Fibroblast of pulmonary artery (primary cell): ENCODE results near the gene MED1.
"Not testable (repeated sequence)": the region's sequence is repeated elsewhere in the genome, so short reads cannot be mapped to it uniquely, and the experiment has no call there.

Experiments used
- DNase-seq: peaks from one replicate; pipeline ENCODE4 v3.0.0-alpha.2; 2010; ENCODE audit warnings: low read depth
- H3K4me3 ChIP-seq: replicated peaks from 2 replicates; pipeline ENCODE4 v1.5.1; 2011; ENCODE audit warnings: low read depth, mild to moderate bottlenecking, control low read depth, low read length, moderate library complexity
- CTCF ChIP-seq: IDR thresholded peaks from 2 replicates; pipeline ENCODE4 v1.5.1; 2011; ENCODE audit warnings: mild to moderate bottlenecking, control low read depth, low read length, inconsistent platforms; ENCODE audit errors: missing control alignments

Gene MED1

GRCh38 chr17:39450051-39450450 lies 1.0 kb downstream of the MED1 start:
- no peak for TF ChIP-seq CTCF
- peak overlapping the region; percentile 99 for H3K4me3 ChIP-seq
- DNase-seq: no peak

DNA sequence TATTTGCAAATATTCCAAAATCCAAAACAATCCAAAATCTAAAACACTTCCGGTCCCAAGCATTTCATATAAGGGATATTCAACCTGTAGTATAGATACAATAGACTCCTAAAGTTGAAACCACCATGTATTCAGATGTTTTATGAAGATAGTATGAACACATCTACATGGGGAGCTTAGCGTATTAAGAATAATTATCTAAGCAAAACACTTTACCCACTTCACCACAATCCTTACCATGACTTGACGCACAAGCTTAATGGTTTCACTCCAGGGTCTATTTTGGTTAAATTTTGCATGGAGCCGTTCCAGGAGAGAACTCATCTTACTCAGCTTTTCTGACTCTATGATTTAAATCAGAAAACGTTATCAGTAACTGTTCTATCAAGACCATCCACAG lies 3.5 kb downstream of the MED1 start:
- no peak for DNase-seq
- no peak overlapping the region for H3K4me3 ChIP-seq
- no peak for TF ChIP-seq CTCF

- TF ChIP-seq CTCF: no peak
- no peak overlapping the region for H3K4me3 ChIP-seq
- no peak for DNase-seq
These were observed 7.7 kb downstream of the MED1 start for GRCh38 chr17:39443326-39443725.

DNA sequence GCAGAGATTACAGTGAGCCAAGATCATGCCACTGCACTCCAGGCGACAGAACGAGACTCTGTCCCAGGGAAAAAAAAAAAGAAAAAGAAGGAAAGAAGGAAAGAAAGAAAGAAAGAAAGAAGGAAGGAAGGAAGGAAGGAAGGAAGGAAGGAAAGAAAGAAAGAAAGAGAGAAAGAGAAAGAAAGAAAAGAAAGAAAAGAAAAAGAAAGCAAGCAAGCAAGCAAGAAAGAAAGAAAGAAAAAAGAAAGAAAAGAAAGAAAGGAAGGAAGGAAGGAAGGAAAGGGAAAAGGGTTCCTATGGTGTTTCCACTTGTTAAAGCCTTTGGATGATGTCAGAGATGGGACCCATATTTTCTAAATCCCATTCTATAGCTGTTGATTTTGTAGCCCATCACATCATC lies 11.2 kb downstream of the MED1 start:
- not testable (repeated sequence) for DNase-seq, H3K4me3 ChIP-seq

GRCh38 chr17:39429600-39429999 lies 21.5 kb downstream of the MED1 start:
- H3K4me3 ChIP-seq: no peak overlapping the region
- no peak for DNase-seq
- no peak for TF ChIP-seq CTCF

GRCh38 chr17:39416141-39416540 lies 34.9 kb downstream of the MED1 start:
- no peak for TF ChIP-seq CTCF
- no peak overlapping the region for H3K4me3 ChIP-seq
- no peak for DNase-seq

GRCh38 chr17:39410279-39410678 lies 40.8 kb downstream of the MED1 start:
- no peak for TF ChIP-seq CTCF
- H3K4me3 ChIP-seq: no peak overlapping the region
- no peak for DNase-seq

DNA sequence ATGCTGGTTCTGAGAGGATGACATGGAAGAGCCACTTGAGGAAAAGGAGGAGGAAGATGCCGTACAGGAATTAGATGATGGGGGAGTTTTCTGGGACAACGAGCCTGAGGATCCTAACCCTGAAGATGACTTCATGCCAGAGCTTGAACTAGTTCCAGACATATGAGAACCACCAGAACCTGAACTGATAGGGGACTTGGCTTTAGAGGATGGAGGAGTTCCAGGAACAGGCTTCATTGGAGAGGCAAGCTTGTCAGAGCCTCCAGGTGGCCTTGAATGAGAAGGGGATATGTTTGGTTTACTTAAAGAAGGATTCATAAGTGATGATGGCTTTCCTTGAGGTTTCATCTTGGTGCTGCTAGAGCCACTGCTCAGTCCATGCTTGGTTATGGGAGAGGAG lies 42.7 kb downstream of the MED1 start:
- TF ChIP-seq CTCF: no peak
- DNase-seq: no peak

More for the DNA sequence above, 42.7 kb downstream of the MED1 start:
- H3K4me3 ChIP-seq: no peak overlapping the region
